Osteocyte (in vitro differentiated cells): Measurements from ENCODE around the gene BRF1. TPM values are rescaled to one million over a fixed set of nuclear protein-coding genes. Genes with fewer than 3 reads are reported as not detected.

Experiments
- DNase-seq: peaks from one replicate; pipeline ENCODE4 v3.0.0; 2021; ENCODE audit warnings: mixed read lengths; ENCODE audit not compliant: unreplicated experiment; ENCODE audit errors: extremely low spot score
- H3K27ac Mint-ChIP-seq: one replicate; pipeline ENCODE4 v1.8.0; 2021; ENCODE audit warnings: mild to moderate bottlenecking, mixed read lengths; ENCODE audit not compliant: unreplicated experiment
- H3K27me3 Mint-ChIP-seq: one replicate; pipeline ENCODE4 v1.8.0; 2021; ENCODE audit warnings: mixed read lengths; ENCODE audit not compliant: unreplicated experiment
- H3K36me3 Mint-ChIP-seq: one replicate; pipeline ENCODE4 v1.8.0; 2021; ENCODE audit warnings: mixed read lengths; ENCODE audit not compliant: unreplicated experiment
- H3K4me1 Mint-ChIP-seq: one replicate; pipeline ENCODE4 v1.8.0; 2021; ENCODE audit warnings: mixed read lengths; ENCODE audit not compliant: unreplicated experiment
- H3K4me3 Mint-ChIP-seq: one replicate; pipeline ENCODE4 v1.8.0; 2021; ENCODE audit warnings: mild to moderate bottlenecking, moderate library complexity, mixed read lengths; ENCODE audit not compliant: unreplicated experiment
- H3K9me3 Mint-ChIP-seq: one replicate; pipeline ENCODE4 v1.8.0; 2021; ENCODE audit warnings: mixed read lengths; ENCODE audit not compliant: unreplicated experiment
- total RNA-seq: library from RNA; stranded (reverse); gene quantifications from 2 replicates; pipeline ENCODE4 v1.2.1, GENCODE V29; 2021
- TF ChIP-seq, protein P1 (sequence below): fragments of 200-600 bp; sonication (generic); IDR thresholded peaks from 2 replicates; pipeline ENCODE4 v1.5.0; 2021; ENCODE audit warnings: antibody characterized with exemption, mild to moderate bottlenecking, moderate library complexity

BRF1 gene
- total RNA-seq, 1 donor from 2014 or later: 43.5 TPM

DNA sequence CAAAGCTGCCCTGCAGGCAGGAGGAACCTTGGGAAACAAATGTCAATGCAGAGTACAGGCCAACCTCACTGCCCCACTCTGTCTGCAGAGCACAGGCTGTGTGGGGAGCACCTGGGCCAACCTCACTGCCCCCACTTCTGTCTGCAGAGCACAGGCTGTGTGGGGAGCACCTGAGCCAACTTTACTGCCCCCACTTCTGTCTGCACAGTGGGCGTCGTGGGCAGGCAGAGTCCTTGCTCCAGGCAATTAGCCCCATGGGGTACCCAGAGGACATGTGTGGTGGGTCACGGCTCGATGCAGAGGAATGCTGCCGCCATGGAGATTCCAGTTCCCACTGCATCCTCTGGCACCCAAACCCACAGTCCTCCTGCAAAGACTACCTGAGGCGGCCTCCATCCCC, 26.2 kb downstream of the BRF1 start:
- H3K27ac Mint-ChIP-seq: no peak overlapping the region
- DNase-seq: no peak

DNA sequence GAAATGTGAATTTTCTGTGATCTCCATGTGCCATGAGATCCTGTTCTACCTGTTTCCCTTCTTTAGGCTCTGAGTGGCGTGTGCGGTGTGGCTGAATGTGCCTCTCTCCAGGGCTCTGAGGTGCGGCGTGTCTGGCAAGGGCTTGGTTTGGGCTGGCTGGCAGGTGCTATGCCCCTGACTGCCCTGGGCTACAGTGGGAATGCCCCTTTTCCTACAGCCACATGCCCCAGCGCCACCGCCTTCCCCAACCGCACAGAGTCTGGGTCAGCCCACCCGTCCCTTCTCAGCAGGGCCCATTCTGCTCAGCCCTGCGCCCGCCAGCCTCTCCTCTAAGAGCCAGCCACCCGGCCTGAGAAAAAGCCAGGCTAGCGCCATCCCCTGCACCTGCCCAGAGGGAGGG, 27.7 kb downstream of the BRF1 start:
- Mint-ChIP-seq H3K9me3 (no peaks in the 10 kb centered on the region), H3K27me3 (no peaks in the 10 kb centered on the region), H3K36me3 (peaks cover 4% of the 10 kb centered on the region), H3K4me1 (peaks cover 10% of the 10 kb centered on the region), H3K4me3 (no peak overlapping the region), H3K27ac (no peak overlapping the region)
- DNase-seq: no peak
- TF ChIP-seq, protein P1, sequence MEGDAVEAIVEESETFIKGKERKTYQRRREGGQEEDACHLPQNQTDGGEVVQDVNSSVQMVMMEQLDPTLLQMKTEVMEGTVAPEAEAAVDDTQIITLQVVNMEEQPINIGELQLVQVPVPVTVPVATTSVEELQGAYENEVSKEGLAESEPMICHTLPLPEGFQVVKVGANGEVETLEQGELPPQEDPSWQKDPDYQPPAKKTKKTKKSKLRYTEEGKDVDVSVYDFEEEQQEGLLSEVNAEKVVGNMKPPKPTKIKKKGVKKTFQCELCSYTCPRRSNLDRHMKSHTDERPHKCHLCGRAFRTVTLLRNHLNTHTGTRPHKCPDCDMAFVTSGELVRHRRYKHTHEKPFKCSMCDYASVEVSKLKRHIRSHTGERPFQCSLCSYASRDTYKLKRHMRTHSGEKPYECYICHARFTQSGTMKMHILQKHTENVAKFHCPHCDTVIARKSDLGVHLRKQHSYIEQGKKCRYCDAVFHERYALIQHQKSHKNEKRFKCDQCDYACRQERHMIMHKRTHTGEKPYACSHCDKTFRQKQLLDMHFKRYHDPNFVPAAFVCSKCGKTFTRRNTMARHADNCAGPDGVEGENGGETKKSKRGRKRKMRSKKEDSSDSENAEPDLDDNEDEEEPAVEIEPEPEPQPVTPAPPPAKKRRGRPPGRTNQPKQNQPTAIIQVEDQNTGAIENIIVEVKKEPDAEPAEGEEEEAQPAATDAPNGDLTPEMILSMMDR: no peak

More for the DNA sequence above, 26.2 kb downstream of the BRF1 start:
- Mint-ChIP-seq H3K9me3 (no peaks in the 10 kb centered on the region), H3K4me3 (no peak overlapping the region), H3K27me3 (no peaks in the 10 kb centered on the region), H3K4me1 (peaks cover 10% of the 10 kb centered on the region), H3K36me3 (no peaks in the 10 kb centered on the region)
- TF ChIP-seq, protein P1: no peak

DNA sequence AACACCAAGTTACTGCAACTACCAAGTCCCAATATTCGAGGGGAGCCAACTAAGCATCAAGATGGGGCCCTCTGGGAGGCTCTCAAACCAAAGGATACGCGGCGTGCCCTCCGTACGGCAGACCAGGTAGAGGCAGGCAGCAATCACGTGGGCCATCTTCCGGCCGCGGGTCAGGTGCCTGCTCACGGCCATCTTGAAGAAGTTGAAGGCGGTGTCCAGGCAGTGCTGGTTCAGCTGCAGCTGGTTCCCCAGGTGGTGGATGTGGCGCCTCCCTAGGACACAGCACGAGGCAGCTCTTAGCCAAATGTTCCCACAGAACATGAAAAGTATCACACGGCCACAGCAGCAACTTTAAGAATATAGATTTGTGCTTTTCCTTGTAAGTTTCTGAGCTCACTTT, 28.2 kb downstream of the BRF1 start:
- Mint-ChIP-seq H3K4me1 (peaks cover 10% of the 10 kb centered on the region), H3K4me3 (no peak overlapping the region), H3K27me3 (no peaks in the 10 kb centered on the region), H3K27ac (no peak overlapping the region), H3K36me3 (peaks cover 4% of the 10 kb centered on the region), H3K9me3 (no peaks in the 10 kb centered on the region)
- TF ChIP-seq, protein P1: no peak
- DNase-seq: no peak

DNA sequence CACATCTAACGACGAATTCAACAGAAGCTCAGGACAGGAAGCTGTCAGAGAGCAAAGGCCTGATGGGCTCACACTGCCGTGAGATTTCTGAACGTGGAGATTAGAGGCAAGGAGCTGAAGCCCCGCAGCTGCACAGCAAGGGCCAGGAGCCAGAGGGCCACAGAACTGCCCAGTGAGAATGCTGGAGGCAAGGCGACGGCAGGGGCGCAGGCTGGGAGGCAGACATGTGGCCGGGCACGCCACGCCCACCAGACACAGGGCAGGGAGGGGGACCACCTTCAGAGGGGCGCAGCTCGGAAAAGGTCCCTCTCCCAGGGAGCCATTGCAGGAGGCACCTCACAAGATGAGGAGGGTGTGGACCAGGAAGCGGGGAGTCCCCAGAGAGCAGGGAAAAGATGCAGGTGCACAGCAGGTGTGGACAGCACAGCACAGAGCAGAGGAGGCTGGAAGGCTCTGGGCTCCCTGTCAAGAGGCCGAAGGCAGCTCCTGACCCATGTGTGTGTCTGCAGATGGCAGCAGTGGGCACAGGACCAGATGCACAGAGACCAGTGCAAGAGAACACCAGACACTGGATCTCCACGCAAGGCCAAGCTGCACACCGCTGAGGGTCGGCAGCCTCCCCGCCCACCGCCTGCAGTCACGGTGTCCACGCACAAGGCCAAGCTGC, 29.4 kb downstream of the BRF1 start:
- no peaks in the 10 kb centered on the region for H3K27me3 Mint-ChIP-seq
- no peaks in the 10 kb centered on the region for H3K9me3 Mint-ChIP-seq
- TF ChIP-seq, protein P1: no peak
- no peak for DNase-seq
- H3K36me3 Mint-ChIP-seq: peaks cover 4% of the 10 kb centered on the region
- H3K4me1 Mint-ChIP-seq: peaks cover 10% of the 10 kb centered on the region
- H3K27ac Mint-ChIP-seq: no peak overlapping the region
- no peak overlapping the region for H3K4me3 Mint-ChIP-seq

DNA sequence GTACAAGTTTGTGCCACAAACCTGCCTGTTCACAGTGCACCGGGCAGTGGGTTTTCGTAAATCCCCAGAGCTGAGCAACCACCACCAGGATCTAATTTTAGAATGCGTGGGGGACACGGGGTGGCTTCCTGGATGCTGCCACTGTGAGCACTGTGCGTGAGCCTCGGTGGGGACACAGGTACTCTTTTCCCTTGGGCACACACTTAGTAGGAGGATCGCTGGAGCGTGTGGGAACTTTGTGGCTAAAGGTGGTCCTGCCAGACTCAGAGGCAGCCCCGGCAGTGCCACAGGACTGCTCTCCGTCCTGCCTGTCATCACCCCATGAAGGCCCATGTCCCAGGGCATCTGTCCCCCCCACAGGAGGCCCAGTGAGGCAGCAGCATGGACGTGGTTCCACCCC, 31.4 kb downstream of the BRF1 start:
- no peak overlapping the region for H3K4me3 Mint-ChIP-seq
- TF ChIP-seq, protein P1: no peak
- H3K4me1 Mint-ChIP-seq: no peaks in the 10 kb centered on the region
- H3K27me3 Mint-ChIP-seq: no peaks in the 10 kb centered on the region
- no peak for DNase-seq
- no peaks in the 10 kb centered on the region for H3K9me3 Mint-ChIP-seq
- H3K36me3 Mint-ChIP-seq: peaks cover 10% of the 10 kb centered on the region
- no peak overlapping the region for H3K27ac Mint-ChIP-seq
